ENCODE measurements around the gene OR2V2. TPM values are rescaled to one million over a fixed set of nuclear protein-coding genes. Genes with fewer than 3 reads are reported as not detected.

OR2V2 gene
- polyA plus RNA-seq, 1 donor from 2014 or later: not detected

GRCh38 chr5:181192337-181193046 lies 45.1 kb downstream of the OR2V2 start:
- peak overlapping the region; percentile 91 for H2AFZ ChIP-seq (ENCODE audit: low read depth, low read length)
- no peaks in the 10 kb centered on the region for H4K20me1 ChIP-seq (ENCODE audit: insufficient read depth)
- H3K9me3 ChIP-seq (ENCODE audit: low read length): no peaks in the 10 kb centered on the region
- peak overlapping the region; percentile 75 for H3K4me2 ChIP-seq (ENCODE audit: low read length)
- peak overlapping the region; percentile 85 for H3K9ac ChIP-seq (ENCODE audit: low read length)
- H3K9me2 ChIP-seq (ENCODE audit: insufficient read depth, low read length): no peaks in the 10 kb centered on the region
- no peaks in the 10 kb centered on the region for H3K36me3 ChIP-seq (ENCODE audit: insufficient read depth, low read length)
- H3K27ac ChIP-seq (ENCODE audit: low read length): peak overlapping the region; percentile 77
- H3K79me2 ChIP-seq (replicated peaks; ENCODE audit: insufficient read depth, low read length): no peaks in the 10 kb centered on the region
- H3K4me3 ChIP-seq (ENCODE audit: low read length): peak overlapping the region; percentile 83
- no peaks in the 10 kb centered on the region for H3K27me3 ChIP-seq (ENCODE audit: insufficient read depth, low read depth, low read length)
- TF ChIP-seq REST (IDR thresholded peaks at IDR 0.05; ENCODE audit: borderline replicate concordance): no peak
- no peak for TF ChIP-seq TAF1 (IDR thresholded peaks at IDR 0.05; ENCODE audit: low read depth)
- TF ChIP-seq RAD21 (conservative IDR thresholded peaks at IDR 0.05): no peak
- TF ChIP-seq EZH2 (IDR thresholded peaks at IDR 0.05; ENCODE audit: borderline replicate concordance, insufficient read depth, low read length, poor library complexity, severe bottlenecking): no peak
- no peak for TF ChIP-seq SMC3 (conservative IDR thresholded peaks at IDR 0.05; ENCODE audit: poor library complexity)
- TF ChIP-seq MXI1 (conservative IDR thresholded peaks at IDR 0.05; ENCODE audit: poor library complexity, severe bottlenecking): no peak
- no peak for TF ChIP-seq CTCF (IDR thresholded peaks at IDR 0.05; ENCODE audit: poor library complexity, severe bottlenecking)
- no peak for TF ChIP-seq POLR2AphosphoS5 (IDR thresholded peaks at IDR 0.05)
- no peak for TF ChIP-seq EP300 (conservative IDR thresholded peaks at IDR 0.05; ENCODE audit: poor library complexity, severe bottlenecking)
- H3F3A ChIP-seq (ENCODE audit: insufficient read depth, low read length, poor library complexity, severe bottlenecking): peaks cover 9% of the 10 kb centered on the region

GRCh38 chr5:181193656-181194055 lies 46.3 kb downstream of the OR2V2 start:
- H3K27ac ChIP-seq (ENCODE audit: low read length): no peak overlapping the region
- no peak overlapping the region for H3K4me3 ChIP-seq (ENCODE audit: low read length)
- H2AFZ ChIP-seq (ENCODE audit: low read depth, low read length): no peak overlapping the region
- no peaks in the 10 kb centered on the region for H3K9me2 ChIP-seq (ENCODE audit: insufficient read depth, low read length)
- H3K9me3 ChIP-seq (ENCODE audit: low read length): no peaks in the 10 kb centered on the region
- no peaks in the 10 kb centered on the region for H3K79me2 ChIP-seq (replicated peaks; ENCODE audit: insufficient read depth, low read length)
- H3K9ac ChIP-seq (ENCODE audit: low read length): no peak overlapping the region
- peaks cover 9% of the 10 kb centered on the region for H3F3A ChIP-seq (ENCODE audit: insufficient read depth, low read length, poor library complexity, severe bottlenecking)
- no peaks in the 10 kb centered on the region for H4K20me1 ChIP-seq (ENCODE audit: insufficient read depth)
- H3K4me2 ChIP-seq (ENCODE audit: low read length): no peak overlapping the region
- H3K27me3 ChIP-seq (ENCODE audit: insufficient read depth, low read depth, low read length): no peaks in the 10 kb centered on the region
- TF ChIP-seq EZH2 (IDR thresholded peaks at IDR 0.05; ENCODE audit: borderline replicate concordance, insufficient read depth, low read length, poor library complexity, severe bottlenecking): no peak
- no peak for TF ChIP-seq CTCF (IDR thresholded peaks at IDR 0.05; ENCODE audit: poor library complexity, severe bottlenecking)
- no peak for TF ChIP-seq REST (IDR thresholded peaks at IDR 0.05; ENCODE audit: borderline replicate concordance)
- no peak for TF ChIP-seq EP300 (conservative IDR thresholded peaks at IDR 0.05; ENCODE audit: poor library complexity, severe bottlenecking)
- no peak for TF ChIP-seq SMC3 (conservative IDR thresholded peaks at IDR 0.05; ENCODE audit: poor library complexity)
- no peak for TF ChIP-seq POLR2AphosphoS5 (IDR thresholded peaks at IDR 0.05)
- TF ChIP-seq MXI1 (conservative IDR thresholded peaks at IDR 0.05; ENCODE audit: poor library complexity, severe bottlenecking): no peak
- TF ChIP-seq RAD21 (conservative IDR thresholded peaks at IDR 0.05): no peak
- no peak for TF ChIP-seq TAF1 (IDR thresholded peaks at IDR 0.05; ENCODE audit: low read depth)
- H3K36me3 ChIP-seq (ENCODE audit: insufficient read depth, low read length): no peaks in the 10 kb centered on the region
